Body of pancreas (tissue), 4 donors: ENCODE results near the gene PATJ. TPM values are rescaled to one million over a fixed set of nuclear protein-coding genes. Genes with fewer than 3 reads are reported as not detected.

Experiments
- ATAC-seq: fragments of 150-250 bp; one replicate; pipeline ENCODE4 v1.9.1; 2016
- DNase-seq, 4 donors: peaks; one replicate each; pipeline ENCODE4 v3.0.0-alpha.2; 2019
- H3K27ac ChIP-seq, 4 donors: fragments of 200-600 bp; sonication (generic); 1 replicate in 3 of 4; 2 replicates in 1 of 4; pipeline versions ENCODE4 v1.5.1 to v1.6.1; 2016 to 2019; ENCODE audit warnings: mild to moderate bottlenecking in 1 of 4, mixed read lengths in 1 of 4, moderate library complexity in 1 of 4
- H3K27me3 ChIP-seq, 2 donors: fragments of 200-600 bp; sonication (generic); one replicate each; pipeline ENCODE4 v1.6.0; 2016; ENCODE audit warnings: mild to moderate bottlenecking in 1 of 2
- H3K36me3 ChIP-seq, 2 donors: fragments of 200-600 bp; sonication (generic); replicated peaks in 1 of 2; 2 replicates each; pipeline ENCODE4 v1.5.1; 2016; ENCODE audit warnings: low read depth in 2 of 2; ENCODE audit not compliant: insufficient read depth in 1 of 2
- H3K4me1 ChIP-seq: fragments of 200-600 bp; sonication (generic); one replicate; pipeline ENCODE4 v1.6.0; 2016
- H3K4me3 ChIP-seq, 2 donors: fragments of 200-600 bp; sonication (generic); 1 replicate in 1 of 2; 2 replicates in 1 of 2; pipeline ENCODE4 v1.5.1; 2016 to 2019
- H3K9me3 ChIP-seq, 3 donors: fragments of 200-600 bp; sonication (generic); 1 replicate in 2 of 3; 2 replicates in 1 of 3; pipeline ENCODE4 v1.5.1; 2016
- CTCF ChIP-seq, 7 experiments: fragments of 450-650 bp in 4 of 7; fragments of 200-600 bp in 3 of 7; sonication (generic) in 3 of 7; IDR thresholded peaks; one replicate each; pipeline ENCODE4 v1.5.1; 2016 to 2019; ENCODE audit warnings: antibody characterized with exemption in 7 of 7
- POLR2A ChIP-seq, 3 donors: fragments of 450-650 bp; IDR thresholded peaks; one replicate each; pipeline ENCODE4 v1.6.1; 2016; ENCODE audit warnings: antibody characterized with exemption in 3 of 3, mild to moderate bottlenecking in 2 of 3
- WGBS, 2 donors: methylation state at CpG; one replicate each; pipeline ENCODE4 v1.1.5; 2017; 5-methylcytosine and 5-hydroxymethylcytosine counted together
- intact Hi-C: fragments of 100-400 bp; cut with DNase I; formaldehyde crosslinking; loops from one replicate; pipeline ENCODE4 v1.15.1; 2023
- total RNA-seq, 2 donors: library from RNA; depleted of rRNA; stranded (reverse); fragments of >200 nt; gene quantifications; one replicate each; pipeline ENCODE4 v1.1.0, GENCODE V29; 2016

The PATJ gene
- total RNA-seq, 2 donors from 2014 or later: 54.2 to 72.5 TPM

DNA sequence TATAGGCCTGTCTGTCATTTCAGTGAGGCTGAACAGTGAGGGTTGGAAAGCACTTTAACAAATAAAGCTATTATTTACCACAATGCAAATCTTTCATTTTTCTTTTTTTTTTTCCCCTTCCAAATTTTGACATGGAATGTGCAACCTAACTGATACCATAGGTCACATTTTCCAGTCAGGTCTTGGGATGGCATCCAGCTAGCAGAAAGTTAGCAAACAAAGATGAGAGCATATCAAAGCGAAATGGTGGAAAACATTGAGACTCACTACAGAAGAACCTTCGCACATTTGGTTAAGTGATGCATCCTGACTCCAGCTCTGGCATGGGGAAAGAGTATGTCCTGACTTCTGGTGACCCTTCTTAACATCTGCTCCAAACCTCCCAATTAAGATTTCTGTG is 347.3 kb downstream of the PATJ start:
- TF ChIP-seq CTCF (IDR thresholded peaks at IDR 0.05) (no peak), POLR2A (IDR thresholded peaks at IDR 0.05) (no peak)
- peaks cover 0 to 3% of the 10 kb centered on the region in 2 donors for H3K36me3 ChIP-seq
- H3K4me3 ChIP-seq: no peak overlapping the region
- intact Hi-C loops: no loop called here
- no peaks in the 10 kb centered on the region for H3K9me3 ChIP-seq
- H3K27me3 ChIP-seq: no peaks in the 10 kb centered on the region
- WGBS, 2 donors: 91 to 93% methylated on average over 2 of the region's 2 CpGs
- DNase-seq: no peak
- H3K4me1 ChIP-seq: no peaks in the 10 kb centered on the region
- no peak for ATAC-seq
- H3K27ac ChIP-seq: no peak overlapping the region

DNA sequence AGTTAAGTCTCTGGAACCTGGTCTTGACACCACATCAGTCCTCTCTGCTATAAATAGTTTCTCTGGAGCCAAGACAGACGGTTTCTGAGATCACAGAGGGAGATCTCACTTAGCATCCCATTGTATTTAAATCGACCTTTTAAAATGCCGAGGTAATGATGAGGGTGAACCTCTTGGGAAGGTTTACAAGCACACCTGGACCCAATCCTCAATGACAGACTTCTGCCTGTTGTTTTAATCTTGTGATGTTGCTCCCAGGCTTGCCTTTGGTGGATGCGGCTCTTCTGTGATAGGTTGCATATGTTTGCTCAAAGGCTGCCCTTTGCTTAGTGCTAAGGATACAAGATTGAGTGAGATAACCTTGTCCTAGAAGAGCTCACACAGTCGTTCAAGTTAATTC is 347.7 kb downstream of the PATJ start:
- TF ChIP-seq POLR2A (IDR thresholded peaks at IDR 0.05) (no peak), CTCF (IDR thresholded peaks at IDR 0.05) (no peak)
- H3K36me3 ChIP-seq: peaks cover 0 to 3% of the 10 kb centered on the region in 2 donors
- H3K4me1 ChIP-seq: no peaks in the 10 kb centered on the region
- intact Hi-C loops: no loop called here
- 58 to 73% methylated on average over 5 of the region's 5 CpGs for WGBS, 2 donors
- DNase-seq: no peak
- ATAC-seq: no peak
- H3K27ac ChIP-seq: no peak overlapping the region
- no peaks in the 10 kb centered on the region for H3K9me3 ChIP-seq
- H3K27me3 ChIP-seq: no peaks in the 10 kb centered on the region
- no peak overlapping the region for H3K4me3 ChIP-seq

DNA sequence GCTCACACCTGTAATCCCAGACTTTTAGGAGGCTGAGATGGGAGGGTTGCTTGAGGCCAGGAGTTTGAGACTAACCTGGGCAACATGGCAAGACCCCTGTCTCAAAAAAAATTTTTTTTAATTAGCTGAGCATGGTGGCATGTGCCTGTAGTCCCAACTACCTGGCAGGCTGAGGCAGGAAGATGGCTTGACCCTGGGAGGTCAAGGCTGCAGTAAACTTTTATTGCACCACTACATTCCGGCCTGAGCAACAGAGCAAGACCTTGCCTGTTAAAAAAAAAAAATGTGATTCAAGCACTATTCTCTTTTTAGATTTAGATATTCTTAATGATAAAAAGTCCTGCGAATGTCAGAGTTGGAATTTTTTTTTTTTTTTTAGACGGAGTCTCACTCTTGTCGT is 349.8 kb downstream of the PATJ start:
- TF ChIP-seq CTCF (IDR thresholded peaks at IDR 0.05) (no peak), POLR2A (IDR thresholded peaks at IDR 0.05) (no peak)
- DNase-seq: no peak
- intact Hi-C loops: no loop called here
- Histone ChIP-seq H3K27me3 (no peaks in the 10 kb centered on the region), H3K4me3 (no peak overlapping the region), H3K4me1 (no peaks in the 10 kb centered on the region), H3K36me3 (peaks cover 0 to 6% of the 10 kb centered on the region in 2 donors), H3K27ac (no peak overlapping the region), H3K9me3 (no peaks in the 10 kb centered on the region)
- no peak for ATAC-seq
- 90 to 93% methylated on average over 4 of the region's 4 CpGs for WGBS, 2 donors

DNA sequence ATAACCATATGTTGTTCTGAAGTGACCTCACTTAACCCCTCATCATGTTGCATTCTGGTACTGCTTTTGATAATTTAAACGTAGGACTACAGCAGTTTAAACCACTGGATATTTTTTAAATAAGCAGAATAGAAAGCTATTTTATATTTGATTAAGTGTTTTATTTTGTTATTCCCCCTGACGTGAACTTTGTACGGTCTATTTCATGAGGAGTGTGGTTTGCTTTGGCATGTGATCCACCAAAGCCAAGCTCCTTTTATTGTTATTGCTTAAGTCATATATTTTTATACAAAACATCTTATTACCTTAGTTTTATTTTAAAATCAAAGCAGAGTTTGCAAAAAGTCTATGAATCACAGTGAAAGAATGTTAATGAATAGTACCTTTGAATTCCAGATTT is 351.0 kb downstream of the PATJ start:
- ATAC-seq (no peak), DNase-seq (no peak)
- no peaks in the 10 kb centered on the region for H3K9me3 ChIP-seq
- intact Hi-C loops: no loop called here
- H3K36me3 ChIP-seq: peaks cover 0 to 6% of the 10 kb centered on the region in 2 donors
- no peak overlapping the region for H3K27ac ChIP-seq
- TF ChIP-seq POLR2A (IDR thresholded peaks at IDR 0.05) (no peak), CTCF (IDR thresholded peaks at IDR 0.05) (no peak)
- no peaks in the 10 kb centered on the region for H3K4me1 ChIP-seq
- H3K4me3 ChIP-seq: no peak overlapping the region
- 75 to 85% methylated on average over 3 of the region's 3 CpGs for WGBS, 2 donors
- no peaks in the 10 kb centered on the region for H3K27me3 ChIP-seq

GRCh38 chr1:62097464-62097863 is 355.2 kb downstream of the PATJ start:
- Histone ChIP-seq H3K36me3 (peaks cover 0 to 3% of the 10 kb centered on the region in 2 donors), H3K27ac (no peak overlapping the region), H3K9me3 (no peaks in the 10 kb centered on the region), H3K4me1 (no peaks in the 10 kb centered on the region), H3K27me3 (no peaks in the 10 kb centered on the region), H3K4me3 (no peak overlapping the region)
- no peak for TF ChIP-seq CTCF (IDR thresholded peaks at IDR 0.05)
- TF ChIP-seq POLR2A (IDR thresholded peaks at IDR 0.05): no peak
- intact Hi-C loops: no loop called here
- DNase-seq (no peak), ATAC-seq (no peak)
- 95 to 100% methylated on average over 3 of the region's 3 CpGs for WGBS, 2 donors
